GM12801 (cell line): ENCODE measurements around the gene DRC3.

Experiments
- TF ChIP-seq, protein P1 (sequence below): IDR thresholded peaks from one replicate; pipeline ENCODE4 v1.5.1; 2011; ENCODE audit warnings: control low read depth; ENCODE audit not compliant: insufficient read length; ENCODE audit errors: extremely low read depth

DRC3 gene

DNA sequence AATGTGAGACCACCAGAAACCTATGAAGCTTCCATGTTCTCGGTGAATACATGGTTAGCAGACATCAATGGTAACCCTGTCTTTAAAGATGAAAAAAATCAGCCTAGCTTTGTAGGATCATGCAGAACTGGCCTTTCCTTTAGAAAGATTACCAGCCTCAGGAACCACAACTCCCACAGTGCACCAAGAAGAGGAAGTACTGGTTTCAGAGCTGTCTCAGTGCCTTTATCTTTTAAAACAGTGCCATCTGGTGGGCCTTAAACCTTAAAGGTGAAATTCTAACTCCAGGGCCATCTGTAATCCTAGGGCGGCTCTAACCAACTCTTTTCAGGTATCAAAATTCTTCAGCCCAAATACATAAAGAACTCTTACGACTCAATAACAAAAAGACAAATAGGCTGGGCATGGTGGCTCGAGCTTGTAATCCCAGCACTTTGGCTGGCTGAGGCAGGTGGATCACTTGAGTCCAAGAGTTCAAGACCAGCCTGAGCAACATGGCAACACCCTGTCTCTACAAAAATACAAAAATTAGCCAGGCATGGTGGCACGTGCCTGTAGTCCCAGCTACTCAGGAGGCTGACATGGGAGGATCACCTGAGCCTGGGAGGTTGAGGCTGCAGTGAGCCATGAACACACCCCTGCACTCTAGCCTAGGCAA is 60.9 kb downstream of the DRC3 start:
- TF ChIP-seq, protein P1, sequence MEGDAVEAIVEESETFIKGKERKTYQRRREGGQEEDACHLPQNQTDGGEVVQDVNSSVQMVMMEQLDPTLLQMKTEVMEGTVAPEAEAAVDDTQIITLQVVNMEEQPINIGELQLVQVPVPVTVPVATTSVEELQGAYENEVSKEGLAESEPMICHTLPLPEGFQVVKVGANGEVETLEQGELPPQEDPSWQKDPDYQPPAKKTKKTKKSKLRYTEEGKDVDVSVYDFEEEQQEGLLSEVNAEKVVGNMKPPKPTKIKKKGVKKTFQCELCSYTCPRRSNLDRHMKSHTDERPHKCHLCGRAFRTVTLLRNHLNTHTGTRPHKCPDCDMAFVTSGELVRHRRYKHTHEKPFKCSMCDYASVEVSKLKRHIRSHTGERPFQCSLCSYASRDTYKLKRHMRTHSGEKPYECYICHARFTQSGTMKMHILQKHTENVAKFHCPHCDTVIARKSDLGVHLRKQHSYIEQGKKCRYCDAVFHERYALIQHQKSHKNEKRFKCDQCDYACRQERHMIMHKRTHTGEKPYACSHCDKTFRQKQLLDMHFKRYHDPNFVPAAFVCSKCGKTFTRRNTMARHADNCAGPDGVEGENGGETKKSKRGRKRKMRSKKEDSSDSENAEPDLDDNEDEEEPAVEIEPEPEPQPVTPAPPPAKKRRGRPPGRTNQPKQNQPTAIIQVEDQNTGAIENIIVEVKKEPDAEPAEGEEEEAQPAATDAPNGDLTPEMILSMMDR: no peak

DNA sequence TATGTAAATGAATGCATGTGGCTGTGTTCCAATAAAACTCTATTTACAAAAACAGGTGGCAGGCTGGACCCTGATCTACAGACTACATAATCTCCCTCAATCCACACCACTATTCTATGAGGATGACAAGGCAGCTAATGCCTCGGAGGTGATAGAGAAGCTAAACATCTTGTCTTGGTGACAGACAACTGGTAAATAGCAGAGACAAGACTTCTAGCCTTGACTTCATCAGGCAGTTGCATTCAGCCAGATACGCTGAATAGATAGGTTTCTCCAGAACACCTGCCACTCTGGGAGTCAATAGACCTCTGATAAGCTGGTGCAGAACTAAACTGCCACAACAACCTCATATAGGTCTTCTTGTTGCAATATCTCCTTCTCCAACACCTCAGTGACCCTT is 63.0 kb downstream of the DRC3 start:
- TF ChIP-seq, protein P1: no peak

DNA sequence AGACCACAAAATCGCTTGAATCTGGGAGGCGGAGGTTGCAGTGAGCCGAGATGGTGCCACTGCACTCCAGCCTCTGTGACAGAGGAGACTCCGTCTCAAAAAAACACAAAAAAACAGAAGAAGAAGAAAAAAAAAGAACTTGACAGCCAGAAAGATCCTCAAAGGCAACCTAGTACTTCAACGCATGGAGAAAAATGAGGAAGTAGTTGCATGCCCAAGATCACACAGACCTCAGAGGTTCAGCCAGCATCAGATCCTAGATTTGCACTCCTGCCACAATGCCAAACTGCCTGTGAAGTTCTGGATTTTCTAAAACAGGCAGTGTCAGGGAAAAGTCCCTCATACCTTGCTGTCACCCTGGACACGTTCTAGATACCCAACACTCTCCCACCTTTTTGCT is 64.8 kb downstream of the DRC3 start:
- TF ChIP-seq, protein P1: no peak

DNA sequence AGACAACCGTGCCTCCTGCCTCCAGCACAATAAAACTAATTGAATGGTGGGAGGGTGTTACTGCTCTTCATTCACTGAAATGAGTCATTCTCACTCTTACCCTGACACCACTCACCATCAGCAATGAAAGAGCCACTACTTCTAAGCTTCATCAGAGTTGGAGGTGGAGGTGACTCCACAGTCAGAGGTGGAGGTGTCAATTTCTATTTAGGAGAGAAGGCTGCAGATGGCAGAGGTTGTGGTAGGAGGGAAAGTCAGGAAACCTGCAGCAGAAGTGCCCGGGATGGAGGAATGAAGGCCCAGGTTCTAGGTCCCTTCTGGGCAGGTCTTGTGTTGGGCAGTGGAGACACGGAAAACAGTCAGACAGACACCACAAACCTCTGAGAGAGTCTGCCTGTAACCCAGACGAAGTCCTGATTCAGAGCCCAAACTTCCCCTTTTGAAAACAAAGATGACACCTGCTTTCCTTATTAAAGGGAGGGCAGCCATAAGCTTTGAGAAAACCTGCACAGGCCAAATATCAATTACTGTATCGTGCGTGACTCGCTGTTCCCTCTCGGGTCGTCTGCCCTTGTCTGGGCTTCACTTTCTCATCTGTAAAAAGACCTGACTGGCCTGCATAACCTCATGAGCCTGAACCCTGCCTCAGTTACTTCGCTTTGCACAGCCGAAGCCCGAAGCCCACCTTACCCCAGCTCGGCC is 65.6 kb downstream of the DRC3 start:
- TF ChIP-seq, protein P1: no peak

DNA sequence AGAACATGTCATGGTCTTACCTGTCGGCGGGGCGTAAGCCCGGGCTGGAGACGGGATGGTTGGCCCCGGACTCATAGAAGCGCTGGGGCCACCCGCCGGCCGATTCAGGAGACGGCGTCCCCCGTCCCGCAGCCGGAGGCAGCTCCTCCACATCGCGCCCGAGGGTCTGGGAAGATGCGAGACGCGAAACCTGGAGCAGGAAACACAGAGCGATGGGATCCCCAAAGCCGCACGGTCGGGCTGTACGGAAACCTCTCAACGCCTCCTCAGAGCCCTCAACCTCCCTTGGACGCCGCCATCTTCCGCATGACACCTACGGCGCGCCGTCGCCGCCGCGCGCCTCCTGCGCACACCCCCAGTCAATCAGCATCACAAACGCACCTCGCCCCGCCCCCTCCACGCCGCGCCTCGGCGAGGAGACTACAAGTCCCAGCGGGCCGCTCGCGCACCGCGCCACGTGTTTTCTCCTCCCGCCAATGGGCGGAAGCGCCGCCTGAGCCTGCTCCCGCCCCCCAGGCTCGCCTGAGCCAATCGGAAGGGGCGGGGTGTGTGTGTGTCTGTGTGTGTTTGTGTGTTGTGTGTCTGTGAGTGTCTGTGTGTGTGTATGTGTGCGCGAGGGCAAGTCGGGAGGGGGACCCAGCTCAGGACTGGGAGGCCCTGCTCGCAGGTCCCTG is 66.3 kb downstream of the DRC3 start, which contains the start of the genes ATPAF2 and GID4:
Gene ATPAF2 (minus strand): TSS at position 308 of the 674 bp plus-strand sequence. CDS start 155 bp downstream, at position 153.
Gene GID4 (plus strand): TSS at position 548 of the 674 bp plus-strand sequence. CDS start 57 bp downstream, at position 605.
- TF ChIP-seq, protein P1: no peak

DNA sequence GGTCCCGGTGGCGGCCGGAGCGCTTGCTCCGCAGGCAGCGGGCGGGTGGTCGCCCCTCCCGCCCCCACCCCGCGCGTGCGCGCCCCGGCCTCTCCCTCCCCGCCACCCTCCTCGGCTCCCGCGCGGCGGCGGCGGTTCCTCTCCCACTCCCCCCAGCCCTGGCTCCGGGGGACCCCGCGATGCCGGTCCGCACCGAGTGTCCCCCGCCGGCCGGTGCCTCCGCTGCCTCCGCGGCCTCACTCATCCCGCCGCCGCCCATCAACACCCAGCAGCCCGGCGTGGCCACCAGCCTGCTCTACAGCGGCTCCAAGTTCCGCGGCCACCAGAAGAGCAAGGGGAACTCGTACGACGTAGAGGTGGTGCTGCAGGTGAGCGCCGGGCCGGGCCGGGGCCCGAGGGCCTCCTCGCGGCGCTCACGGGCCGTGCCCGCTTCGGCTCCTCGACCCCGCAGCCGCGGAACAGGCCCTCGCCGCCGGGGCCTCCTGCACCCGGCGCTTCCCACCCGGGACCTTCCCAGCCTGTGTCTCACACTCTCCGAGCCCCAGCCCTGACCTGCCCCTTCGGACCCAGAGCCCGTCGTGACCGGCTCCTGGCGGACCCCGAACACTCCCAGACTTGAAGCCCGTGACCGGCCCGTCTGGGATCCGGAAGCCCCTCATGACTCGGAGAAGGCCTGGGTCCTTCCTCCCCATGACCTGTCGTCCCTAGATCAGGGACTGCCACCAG is 67.0 kb downstream of the DRC3 start:
- TF ChIP-seq, protein P1: no peak

DNA sequence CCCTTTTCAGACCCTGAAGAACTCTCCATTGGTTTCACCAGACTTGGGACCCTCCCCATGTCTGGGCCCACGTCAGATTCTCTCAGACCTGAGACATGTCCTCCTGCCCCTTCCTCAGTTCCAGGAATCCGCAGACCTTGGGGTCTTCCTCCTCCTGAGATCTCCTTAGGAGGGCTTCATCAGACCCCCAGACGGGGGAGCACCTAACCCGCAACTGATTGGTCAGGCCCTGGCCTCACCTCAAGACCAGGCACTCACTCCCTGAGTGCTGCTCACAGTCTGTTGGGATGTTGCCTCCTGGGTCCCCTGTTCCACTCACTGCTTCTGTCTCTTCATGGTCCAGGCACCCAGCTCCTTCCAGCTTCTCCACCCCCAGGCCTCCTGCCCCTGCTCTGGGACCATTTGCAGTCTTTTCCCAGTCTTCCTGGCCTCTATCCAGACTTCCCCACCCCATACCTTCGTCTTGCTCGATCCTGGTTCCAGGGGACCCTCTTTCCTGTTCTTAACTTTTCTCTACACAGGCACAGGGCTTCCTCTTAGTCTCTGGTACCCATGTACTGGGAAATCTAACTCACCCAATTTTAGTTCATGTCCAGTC is 67.7 kb downstream of the DRC3 start:
- TF ChIP-seq, protein P1: no peak
